IPS-NIHi7 (cell line): ENCODE measurements around the gene ELAVL4.

Experiments
- DNase-seq: peaks from one replicate; pipeline ENCODE4 v3.0.0; 2012; ENCODE audit warnings: mixed read lengths; ENCODE audit errors: extremely low spot score

ELAVL4 gene

DNA sequence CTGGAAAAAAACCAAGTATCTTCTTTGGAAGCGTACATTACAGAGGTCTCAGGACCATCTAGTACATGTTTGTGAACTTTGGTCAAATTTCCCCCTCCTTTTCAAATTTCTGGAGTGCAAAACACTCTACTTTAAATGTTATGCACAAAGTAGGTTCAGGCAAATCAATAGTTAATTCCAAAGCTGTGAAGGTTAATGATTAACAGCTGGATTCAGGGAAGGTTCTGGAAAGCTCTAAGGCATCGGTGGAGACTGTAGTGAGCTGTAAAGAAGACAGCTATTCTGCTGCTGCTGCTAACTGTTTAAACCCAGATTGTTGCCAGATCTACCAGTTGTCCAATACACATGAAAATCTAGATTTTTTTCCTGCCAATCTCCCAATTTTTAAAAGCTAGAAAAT is 70.9 kb downstream of the ELAVL4 start:
- DNase-seq, result no peak

DNA sequence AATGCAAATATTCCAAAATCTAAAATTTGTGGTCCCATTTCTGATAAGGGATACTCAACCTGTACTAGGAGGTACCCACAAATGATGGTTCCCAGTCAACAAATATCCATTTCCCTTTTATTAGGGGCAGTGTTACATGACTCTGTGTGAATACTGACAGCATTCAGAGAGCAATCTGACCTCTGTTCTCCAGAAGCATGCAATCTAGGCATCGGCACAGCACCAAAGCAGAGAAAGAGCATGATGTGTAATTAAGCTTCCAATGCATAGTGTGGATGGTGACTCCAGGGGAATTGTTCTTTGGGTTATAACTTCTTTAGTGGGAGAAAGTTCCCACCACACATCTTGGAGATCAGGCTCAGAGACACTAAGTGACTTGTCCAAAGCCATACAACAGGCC is 71.6 kb downstream of the ELAVL4 start:
- no peak for DNase-seq

DNA sequence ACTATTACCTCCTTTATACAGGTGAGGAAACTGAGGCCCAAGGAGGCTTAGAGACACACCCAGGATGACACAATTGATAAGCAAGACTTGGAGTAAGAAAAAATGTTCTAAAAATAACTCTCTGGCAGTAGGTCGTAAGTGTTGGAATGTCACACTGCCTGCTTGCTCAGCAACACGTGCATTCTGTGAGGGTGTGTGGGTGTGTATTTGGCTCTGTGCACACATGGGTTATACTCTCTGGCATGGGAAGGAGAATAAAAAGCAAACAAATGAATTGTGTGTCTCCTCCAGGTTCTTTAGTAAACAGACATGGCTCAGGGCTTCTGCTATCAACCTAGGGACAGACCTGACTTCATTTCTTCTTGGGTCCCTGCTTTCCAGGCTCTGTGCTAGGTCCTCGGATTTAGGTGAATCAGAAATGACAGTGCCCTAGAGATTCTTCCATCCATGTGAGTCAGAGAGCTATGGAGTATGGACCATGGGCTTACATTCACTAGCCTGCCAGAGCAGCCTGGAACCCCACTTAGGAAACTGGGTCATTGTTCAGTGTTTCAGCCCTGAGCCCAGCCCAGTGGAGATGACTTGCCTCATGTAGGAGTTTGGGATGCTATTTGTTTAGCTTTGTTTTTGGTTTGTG is 72.4 kb downstream of the ELAVL4 start:
- no peak for DNase-seq

DNA sequence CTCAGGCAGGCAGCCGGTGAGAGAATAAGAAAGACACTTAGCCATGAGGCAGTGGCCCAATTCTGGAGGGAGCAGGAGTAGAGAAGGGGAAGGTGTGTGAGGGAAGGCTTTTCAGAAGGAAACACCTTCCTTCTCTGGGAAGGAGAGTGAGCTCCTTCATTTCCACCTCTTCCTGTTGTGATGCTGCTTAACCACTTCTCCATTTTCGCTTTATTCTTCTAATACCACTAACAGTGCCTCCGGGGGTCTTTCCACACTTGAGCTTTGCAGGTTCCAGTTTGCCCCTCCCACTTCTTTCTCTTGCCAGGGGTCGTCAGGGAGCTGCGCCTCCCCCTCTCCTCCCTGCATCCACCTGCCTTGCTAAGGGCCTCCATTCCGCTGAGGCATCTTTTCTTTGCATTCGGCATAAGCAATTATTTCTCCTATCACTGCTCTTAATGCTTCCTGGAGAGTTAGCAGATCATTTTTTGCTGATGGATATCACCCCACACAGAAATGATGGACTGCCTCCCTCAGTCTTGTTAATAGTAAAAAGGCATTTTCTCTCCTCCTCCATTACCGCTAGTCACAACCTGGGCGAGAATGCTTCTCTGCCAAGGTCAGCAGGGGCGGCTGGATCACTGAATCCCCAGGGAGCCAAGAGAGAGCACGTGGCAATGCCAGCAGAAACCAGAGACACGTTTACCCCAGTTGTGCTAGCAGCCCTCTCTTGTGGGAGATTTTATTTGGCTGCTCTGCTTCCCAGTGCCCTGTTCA is 74.8 kb downstream of the ELAVL4 start:
- DNase-seq, result no peak

DNA sequence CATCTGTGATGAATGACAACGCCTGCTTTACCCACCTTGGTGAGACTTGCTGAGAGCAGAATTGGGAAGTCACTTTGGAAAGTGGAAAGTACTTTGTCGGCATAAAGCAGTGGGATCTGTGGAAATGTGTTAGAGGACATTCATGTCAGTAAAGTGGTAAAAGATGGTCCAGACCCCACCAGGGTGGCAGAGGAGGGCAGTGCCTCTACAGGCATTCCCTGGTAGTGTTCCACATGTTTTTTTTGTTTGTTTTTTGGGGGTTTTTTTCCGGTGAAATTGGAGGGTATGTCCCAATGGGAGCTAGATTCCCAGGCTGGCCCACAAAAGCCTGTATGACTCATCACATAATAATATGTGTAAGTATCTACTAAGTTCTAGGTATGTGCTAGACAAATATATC is 80.6 kb downstream of the ELAVL4 start:
- DNase-seq, result no peak

DNA sequence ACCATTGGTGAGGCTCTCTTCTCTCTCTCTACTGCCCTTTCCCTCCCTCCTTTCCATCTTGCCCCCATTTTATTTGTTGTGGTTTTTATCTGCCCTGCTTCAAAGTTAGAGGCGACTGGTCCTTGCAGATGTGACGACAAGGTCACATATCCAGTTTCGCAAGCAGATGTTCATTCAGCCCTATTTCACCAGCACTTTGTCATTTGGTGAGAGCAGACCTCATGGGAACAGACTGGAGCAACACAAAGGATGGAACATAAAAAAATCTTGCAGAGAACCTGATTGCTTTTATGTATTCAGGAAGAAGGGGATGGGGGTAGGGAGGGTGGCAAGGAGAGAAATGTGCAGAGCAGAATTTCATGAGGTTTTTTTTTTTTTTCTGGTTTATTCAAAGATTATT is 84.3 kb downstream of the ELAVL4 start:
- DNase-seq, result no peak

DNA sequence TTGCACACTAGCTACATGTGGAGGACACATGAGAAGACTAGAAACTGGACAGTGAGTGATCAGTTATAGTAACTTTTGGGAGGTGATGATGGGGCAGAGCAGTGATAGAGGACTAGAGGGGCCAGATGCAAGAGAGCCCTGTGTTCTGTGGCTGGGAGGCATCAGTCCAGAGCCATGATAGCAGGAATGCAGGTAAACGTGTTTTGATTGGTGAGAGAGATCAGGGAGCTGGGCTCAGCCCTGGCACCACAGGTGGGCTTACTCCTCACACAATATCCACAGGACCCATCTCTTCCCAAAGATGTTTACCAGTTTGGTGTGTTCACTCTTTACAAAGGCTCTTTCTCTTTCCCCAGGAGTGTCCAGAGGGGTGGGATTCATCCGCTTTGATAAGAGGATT is 86.5 kb downstream of the ELAVL4 start:
- DNase-seq, result no peak

DNA sequence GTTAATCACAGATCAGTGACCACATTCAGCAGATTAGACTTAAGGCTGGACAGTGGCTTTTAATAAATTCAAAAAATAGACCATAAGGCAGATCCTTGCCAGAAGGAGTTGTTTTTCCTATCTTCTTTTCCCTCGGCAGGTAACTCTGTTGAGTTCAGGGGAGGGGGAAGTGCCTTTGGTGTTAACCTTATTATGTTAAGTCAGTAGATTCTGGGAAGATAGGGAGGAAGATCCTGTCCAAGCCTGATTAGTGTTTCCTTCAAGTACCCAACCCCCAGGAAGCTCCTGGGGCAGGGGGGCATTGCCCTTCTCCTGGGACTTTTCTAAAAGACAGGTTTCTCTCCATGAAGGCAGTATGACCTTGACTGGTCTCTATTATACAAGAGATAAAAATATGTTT is 87.4 kb downstream of the ELAVL4 start:
- no peak for DNase-seq

DNA sequence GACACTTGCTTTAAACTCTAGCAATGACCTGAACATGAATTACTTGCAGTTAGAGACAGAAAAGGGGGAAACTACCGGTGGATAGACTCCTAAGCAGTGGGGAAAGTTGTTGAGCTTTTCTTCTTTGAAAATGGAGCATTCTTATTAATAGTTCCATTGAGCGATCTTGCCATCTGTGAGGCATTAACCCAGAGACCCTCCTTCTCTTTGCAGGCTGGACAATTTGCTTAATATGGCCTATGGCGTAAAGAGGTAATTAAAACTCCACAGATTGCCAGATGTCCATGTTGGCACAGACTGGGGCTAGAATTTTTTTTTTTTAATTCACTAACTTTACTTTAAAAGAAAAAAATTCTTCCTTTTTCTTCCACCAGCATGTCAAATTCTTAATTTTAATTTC is 88.5 kb downstream of the ELAVL4 start:
- no peak for DNase-seq

DNA sequence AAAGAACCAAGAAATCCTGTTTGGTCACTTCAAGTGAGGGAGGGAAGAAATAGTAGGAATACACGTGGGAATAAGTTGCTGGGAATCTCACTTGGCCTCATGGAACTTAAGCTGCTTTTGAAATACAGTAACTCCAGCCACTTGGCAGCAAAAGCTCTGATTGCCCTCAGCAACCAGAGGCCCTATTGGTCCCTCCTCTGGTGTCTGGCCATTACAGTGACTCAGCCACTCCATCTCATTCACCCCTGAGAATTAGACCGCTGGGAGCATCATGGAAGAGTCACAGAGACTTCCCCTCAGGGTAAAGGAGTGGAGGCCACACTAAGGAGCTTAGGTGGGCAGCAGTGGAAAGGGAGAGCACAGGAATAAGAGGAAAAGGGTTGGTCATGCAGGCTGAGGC is 99.6 kb downstream of the ELAVL4 start:
- no peak for DNase-seq

DNA sequence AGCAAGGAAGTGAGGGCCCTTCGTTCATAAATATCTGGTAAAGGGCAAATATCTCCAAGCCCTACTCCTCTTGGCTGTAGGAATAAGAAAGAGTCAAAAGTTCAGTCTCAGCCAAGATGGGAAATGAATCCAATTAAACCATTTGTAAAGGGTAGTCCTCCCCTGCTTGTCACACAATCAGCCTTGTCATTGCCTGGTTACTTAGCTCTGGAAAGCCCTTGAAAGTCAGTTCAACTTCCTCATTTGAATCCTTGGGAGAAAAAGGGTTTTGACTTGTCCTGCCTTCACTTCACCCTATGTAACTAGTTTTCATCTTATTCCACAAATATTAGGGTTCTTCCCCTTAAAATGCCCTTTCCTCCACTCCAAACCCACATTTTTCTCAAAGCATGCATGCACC is 100.0 kb downstream of the ELAVL4 start:
- DNase-seq, result no peak

DNA sequence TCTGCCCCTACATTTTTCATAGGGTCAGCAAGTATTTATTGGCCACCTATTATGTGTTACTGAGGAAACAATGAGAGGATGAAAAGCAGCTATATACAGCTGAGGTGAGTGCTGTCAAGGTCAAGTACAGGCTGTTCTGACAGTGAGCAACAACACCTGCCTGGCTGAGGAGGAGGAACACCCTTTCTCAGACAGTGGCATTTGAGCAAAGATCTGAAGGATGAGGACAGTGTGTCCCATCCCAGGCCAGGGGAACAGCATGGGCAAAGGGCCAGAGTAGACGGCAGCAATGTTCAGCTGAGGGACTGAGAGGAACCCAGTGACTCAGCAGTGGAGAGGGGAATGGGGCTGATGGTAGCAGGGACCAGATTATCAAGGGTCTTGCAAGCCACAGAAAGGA is 101.0 kb downstream of the ELAVL4 start:
- DNase-seq, result no peak

DNA sequence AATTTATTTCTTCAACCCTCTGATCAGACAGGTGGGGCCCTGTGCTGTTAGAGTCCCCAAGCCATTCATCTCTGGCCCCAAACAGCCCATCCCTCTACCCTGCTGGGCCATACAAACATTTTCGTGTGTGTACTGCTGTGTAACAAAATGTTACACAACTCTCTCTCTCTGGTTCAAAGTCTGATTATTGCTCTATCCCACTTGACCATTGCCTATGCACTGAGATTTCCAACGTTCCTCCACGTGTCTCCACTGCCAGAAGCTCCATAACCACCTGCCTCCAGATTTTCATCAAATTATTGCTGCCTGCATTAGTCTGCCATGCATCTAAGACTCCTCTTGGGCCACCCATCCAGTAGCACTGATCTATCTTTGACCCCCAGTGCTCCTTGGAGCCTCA is 104.8 kb downstream of the ELAVL4 start:
- no peak for DNase-seq

DNA sequence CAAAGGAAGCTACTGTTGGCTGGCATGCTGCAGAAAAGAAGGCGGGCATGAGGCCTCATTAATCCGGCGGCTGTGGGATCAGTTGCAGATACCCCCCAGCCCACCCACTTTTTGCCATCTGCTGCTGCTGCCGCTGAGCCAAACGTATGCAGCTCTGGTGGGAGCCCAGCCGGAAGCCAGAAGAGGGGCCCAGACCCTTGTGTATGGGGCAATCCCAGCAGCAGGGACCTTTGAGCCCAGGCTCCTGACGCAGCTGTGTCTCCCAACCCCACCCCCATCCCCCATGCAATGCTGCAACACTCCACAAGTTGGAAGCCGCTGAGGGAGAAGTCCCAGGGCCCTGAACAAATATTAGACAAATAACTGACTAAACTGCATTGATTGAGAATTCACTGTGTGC is 106.0 kb downstream of the ELAVL4 start:
- no peak for DNase-seq

DNA sequence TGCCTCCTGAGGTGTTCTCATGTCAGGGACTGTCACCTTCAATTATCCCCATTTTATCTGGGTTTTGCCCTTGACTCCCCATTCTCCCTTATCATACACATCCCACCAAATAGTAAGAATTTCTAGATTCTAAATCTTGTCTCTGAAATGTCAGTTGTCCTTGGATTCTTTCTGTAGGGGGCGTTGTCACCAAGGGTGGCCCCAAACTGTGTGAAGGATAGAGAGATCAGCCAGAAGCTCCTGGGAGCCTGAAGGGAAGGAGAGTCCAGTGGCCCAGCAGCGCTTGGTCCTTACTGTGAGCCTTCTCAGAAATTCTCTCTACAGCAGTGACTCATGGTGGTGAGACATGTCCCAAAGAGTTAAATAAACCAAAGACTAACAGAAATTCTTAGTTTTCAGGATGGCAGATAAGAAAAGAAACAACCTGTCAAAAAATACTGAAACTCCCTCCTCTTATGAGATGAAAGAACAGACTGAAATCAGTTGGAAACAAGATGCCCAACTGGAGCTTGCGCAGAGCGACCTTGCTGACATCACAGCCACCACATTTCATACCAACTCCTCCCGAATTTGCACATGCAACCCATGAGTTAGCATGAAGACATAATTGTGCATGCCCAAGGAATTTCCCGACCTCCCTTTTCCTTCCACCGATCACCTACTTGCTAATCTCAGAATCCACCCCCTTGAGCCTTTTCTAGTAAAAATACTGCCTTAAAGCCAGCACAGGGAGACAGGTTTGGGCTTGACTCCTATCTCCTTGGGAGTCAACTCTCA is 109.8 kb downstream of the ELAVL4 start:
- DNase-seq, result no peak

DNA sequence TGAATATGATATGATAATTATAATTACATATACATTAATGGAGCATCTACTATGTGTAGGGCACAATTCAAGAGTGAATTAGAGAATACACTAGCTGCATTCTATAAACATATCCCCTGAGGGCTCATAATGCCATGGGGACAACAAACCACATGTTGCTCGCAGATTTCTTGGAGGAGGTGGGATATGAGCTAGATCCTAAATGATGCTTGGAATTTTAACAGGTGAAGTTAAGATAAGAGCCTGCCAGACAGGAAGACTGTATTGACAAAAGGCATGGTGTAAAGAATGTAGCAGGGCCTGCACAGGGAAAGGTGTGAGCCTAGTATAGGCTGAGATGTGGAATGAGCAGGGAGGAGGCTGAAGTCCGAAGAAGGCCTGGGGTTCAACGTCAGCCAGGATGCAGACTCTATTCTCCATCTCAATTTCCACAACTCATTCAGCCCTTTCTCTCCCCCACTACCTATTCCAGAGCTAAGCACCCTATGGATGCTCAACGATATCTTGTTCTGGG is 120.2 kb downstream of the ELAVL4 start:
- DNase-seq, result no peak

DNA sequence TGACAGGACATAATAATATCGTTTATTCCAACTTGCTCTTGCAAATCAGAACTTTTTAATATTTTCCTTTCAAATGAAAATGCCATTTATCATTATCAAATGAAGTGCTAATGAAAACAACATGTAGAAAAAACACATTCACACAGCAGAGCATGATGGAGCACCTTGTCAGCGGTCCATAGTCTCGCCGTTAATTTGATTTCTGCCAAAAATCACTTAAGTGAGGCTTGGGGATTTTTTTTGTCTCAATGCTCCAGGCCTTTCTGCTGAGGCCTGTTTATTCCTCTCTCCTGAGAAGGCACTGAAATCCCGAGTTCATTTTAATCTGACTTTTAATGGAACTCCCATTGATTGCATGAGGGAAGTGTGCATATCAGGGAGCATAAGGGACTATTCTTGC is 122.5 kb downstream of the ELAVL4 start:
- DNase-seq, result no peak

DNA sequence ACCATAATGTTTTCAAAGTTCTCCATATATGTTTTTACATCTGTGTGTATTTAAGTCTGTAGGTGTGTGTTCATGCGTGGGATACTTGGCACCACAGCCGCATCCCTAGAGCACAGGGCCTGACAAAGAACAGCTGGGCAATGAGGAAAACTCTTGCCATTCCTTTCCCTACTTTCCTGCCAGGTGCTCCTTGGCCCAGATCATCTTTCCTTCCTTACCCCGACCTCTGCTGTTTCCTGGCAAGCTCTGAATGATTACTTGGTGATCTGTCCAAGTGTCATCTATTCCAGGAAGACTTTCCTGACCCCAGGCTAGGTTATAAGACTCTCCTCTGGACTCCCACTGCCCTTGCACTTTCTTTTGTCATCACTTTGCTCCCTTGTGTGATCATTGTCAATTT is 123.6 kb downstream of the ELAVL4 start:
- DNase-seq, result no peak

DNA sequence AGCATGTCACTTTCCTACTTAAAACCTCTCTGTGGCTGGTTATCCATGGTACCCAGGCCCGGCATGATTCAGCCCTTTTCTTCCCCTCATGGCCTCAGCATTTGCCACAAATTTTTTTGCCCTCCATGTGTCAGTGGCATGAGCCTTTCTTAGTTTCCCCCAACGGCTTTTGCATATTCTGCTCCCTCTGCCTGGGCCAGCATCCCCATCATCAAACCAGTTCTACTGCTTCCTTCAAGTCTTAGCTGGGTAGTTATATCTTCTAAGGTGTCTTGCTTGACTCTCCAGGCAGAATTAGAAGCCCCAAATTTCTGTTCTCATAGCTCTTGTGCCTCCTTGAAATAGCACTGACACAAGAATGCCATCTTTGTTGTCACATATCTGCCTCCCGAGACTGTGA is 127.9 kb downstream of the ELAVL4 start:
- DNase-seq, result no peak

DNA sequence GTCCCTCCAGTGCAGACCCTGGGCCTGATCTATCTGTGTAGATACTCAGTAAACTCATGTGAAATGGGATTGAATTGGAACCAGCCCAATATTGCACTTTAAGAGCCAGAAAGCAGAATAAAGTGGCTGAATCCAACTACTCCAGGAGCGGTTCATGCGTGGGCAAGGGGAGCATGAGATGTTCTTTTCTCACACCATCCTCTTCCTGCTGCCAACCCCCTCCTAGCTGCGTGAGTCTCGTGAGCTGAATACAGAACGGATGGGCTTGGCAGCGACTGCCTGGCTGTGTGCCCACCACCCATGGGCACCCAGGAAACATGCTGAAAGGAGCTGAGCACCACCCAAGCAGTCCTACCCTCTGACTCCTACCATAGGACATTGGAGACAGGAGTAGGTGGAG is 128.3 kb downstream of the ELAVL4 start:
- DNase-seq, result no peak

DNA sequence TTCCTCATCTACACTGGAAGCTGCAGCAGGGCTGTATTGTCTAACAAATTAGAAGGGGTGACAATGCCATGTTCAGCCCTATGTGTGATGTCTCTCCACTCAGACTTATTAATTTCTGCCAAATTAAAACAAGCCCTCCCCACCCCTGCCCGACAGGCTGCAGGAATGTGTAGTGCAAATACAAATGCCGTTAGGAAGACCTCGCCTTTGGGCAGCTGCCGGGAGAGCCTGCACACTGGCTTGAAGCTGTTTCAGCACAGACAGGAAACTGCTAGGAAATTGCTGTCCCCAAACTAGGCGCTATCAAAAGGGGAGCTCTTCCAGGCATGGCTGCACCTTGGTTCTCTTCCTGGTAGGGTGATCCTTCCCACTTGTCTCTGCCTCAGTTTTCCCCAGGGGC is 135.2 kb downstream of the ELAVL4 start:
- DNase-seq, result no peak

DNA sequence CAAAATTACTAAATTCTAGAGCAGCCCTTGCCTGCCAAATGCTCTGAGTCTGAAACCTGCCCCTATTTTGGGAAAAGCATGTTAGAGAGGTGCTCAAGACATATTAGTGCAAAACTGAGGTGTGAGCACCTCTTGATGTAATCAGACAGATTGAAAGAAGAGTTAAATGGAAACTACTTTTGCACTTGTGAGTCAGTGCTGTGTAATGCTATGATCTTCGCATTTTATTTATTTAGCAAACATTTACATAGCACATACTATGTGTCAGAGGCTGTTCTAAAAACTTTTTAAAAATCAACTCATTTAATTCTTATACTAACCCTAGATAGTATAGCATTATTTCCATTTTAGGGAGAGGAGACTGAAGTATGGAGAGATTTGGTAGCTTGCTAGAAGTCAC is 138.1 kb downstream of the ELAVL4 start:
- no peak for DNase-seq

DNA sequence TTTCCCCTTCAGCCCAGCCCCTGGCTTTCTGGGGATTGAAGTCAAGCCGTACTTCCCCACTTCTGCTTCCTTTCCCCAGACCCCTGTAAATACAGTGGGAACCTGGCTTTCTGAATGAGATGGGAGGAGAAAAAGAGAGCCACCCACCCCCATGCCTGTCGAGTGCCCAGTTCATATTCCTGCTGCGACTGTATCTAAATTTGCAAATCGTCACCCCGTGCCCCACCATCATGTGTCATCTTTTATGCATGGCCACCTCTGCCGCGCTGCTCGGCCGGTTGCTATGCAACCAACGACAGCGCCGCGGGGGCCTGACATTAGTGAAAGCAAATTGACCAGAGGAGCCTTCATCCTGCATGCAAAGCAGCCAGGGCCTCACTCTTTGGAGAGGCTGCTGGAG is 143.0 kb downstream of the ELAVL4 start:
- DNase-seq, result peak; percentile 64
